PC-9 (cell line): ENCODE data around the gene CES5A.
"Not testable (repeated sequence)": the region's sequence is repeated elsewhere in the genome, so short reads cannot be mapped to it uniquely, and the experiment has no call there.

Experiments used
- CTCF ChIP-seq: fragments of 200-600 bp; sonication (generic); conservative IDR thresholded peaks from 2 replicates; pipeline ENCODE4 v1.6.1; 2017; ENCODE audit warnings: mixed run types, antibody characterized with exemption, mild to moderate bottlenecking, moderate library complexity
- EZH2 ChIP-seq: fragments of 200-600 bp; sonication (generic); IDR thresholded peaks from 2 replicates; pipeline ENCODE4 v1.8.0; 2017; ENCODE audit warnings: antibody characterized with exemption, low read depth

- TF ChIP-seq CTCF, EZH2: not testable (repeated sequence)
These were observed 71.5 kb downstream of the CES5A start for GRCh38 chr16:55803681-55804080.
